HFF-Myc (cell line): Measurements from ENCODE around the gene TFDP1.

Source experiments
- DNase-seq: peaks from one replicate; pipeline ENCODE4 v3.0.0-alpha.2; 2011; ENCODE audit warnings: low read depth; ENCODE audit errors: extremely low read depth
- H3K4me3 ChIP-seq: replicated peaks from 2 replicates; pipeline ENCODE4 v1.5.1; 2011; ENCODE audit warnings: low read depth, mild to moderate bottlenecking, control low read depth, low read length
- CTCF ChIP-seq: IDR thresholded peaks from 2 replicates; pipeline ENCODE4 v1.5.1; 2012; ENCODE audit warnings: mild to moderate bottlenecking, low read depth, low read length, control low read depth; ENCODE audit errors: missing control alignments

The TFDP1 gene

GRCh38 chr13:113616281-113616906, 31.8 kb downstream of the TFDP1 start:
- TF ChIP-seq CTCF, result no peak
- H3K4me3 ChIP-seq, result no peak overlapping the region
- no peak for DNase-seq

- TF ChIP-seq CTCF, result no peak
- DNase-seq, result no peak
- H3K4me3 ChIP-seq, result no peak overlapping the region
Measured at GRCh38 chr13:113616991-113617749, 32.6 kb downstream of the TFDP1 start.

- H3K4me3 ChIP-seq, result no peak overlapping the region
- DNase-seq, result no peak
- TF ChIP-seq CTCF, result no peak
Measured at GRCh38 chr13:113617961-113618360, 33.4 kb downstream of the TFDP1 start.

DNA sequence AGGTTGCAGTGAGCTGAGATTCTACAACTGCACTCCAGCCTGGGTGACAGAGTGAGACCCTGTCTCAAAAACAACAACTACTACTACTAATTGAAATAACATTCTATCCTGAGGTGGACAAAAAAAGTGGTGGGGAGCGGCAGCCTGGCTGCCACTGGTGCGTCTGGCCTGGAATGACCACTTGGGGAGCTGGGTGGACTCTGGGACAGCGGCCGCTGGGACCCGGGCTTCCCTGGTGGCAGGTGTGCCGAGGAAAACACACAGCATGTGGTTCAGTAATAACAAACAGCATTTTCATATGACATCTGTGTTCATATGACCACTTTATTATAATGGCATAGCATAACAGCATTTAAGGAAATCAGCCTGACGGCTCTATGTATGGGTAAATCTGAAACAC, 33.9 kb downstream of the TFDP1 start:
- no peak for TF ChIP-seq CTCF
- DNase-seq, result no peak
- H3K4me3 ChIP-seq, result no peak overlapping the region

- no peak for DNase-seq
- no peak for TF ChIP-seq CTCF
- no peak overlapping the region for H3K4me3 ChIP-seq
Measured at GRCh38 chr13:113620036-113620796, 35.7 kb downstream of the TFDP1 start.

DNA sequence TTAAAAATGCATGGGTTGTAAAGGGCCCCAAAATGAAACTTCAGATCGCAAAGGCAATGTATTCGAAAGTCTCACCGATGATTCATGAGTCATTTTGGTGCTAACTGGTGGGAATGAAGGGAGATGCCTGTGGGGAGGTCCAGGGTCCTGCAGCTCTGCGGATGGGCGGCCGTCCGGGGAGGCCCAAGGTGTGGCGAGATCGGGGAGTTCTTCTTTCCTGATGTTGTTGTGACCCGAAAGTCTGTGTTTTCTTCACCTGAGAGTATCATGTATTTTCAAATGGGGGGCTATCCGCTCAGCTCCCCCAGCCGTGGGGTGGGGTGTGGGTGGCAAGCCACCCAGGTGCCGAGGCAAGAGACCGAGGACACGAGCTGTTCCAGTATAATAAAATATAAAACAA, 36.5 kb downstream of the TFDP1 start:
- no peak overlapping the region for H3K4me3 ChIP-seq
- no peak for DNase-seq
- no peak for TF ChIP-seq CTCF
